Mucosa of descending colon (tissue), 3 donors: Measurements from ENCODE around the gene GOLGA6A. TPM values are rescaled to one million over a fixed set of nuclear protein-coding genes. Genes with fewer than 3 reads are reported as not detected.
"Not testable (repeated sequence)": the region's sequence is repeated elsewhere in the genome, so short reads cannot be mapped to it uniquely, and the experiment has no call there.

ENCODE experiments used
- ATAC-seq: fragments of 200-7000 bp; cut with Tn5 transposase; one replicate; pipeline ENCODE4 v1.9.1; 2020; ENCODE audit warnings: mild to moderate bottlenecking, moderate library complexity
- DNase-seq, 3 donors: peaks; one replicate each; pipeline ENCODE4 v3.0.0-alpha.2; 2020
- H3K36me3 ChIP-seq: fragments of 200-600 bp; one replicate; pipeline ENCODE4 v1.8.0; 2021; ENCODE audit warnings: low read depth, mild to moderate bottlenecking
- H3K4me1 ChIP-seq: fragments of 200-600 bp; one replicate; pipeline ENCODE4 v1.8.0; 2021; ENCODE audit warnings: low read depth, mild to moderate bottlenecking
- H3K4me3 ChIP-seq: fragments of 200-600 bp; one replicate; pipeline ENCODE4 v1.8.0; 2021; ENCODE audit warnings: mild to moderate bottlenecking
- H3K9me3 ChIP-seq: fragments of 200-600 bp; one replicate; pipeline ENCODE4 v1.8.0; 2021; ENCODE audit warnings: mild to moderate bottlenecking
- CTCF ChIP-seq: fragments of 200-600 bp; IDR thresholded peaks from one replicate; pipeline ENCODE4 v1.8.0; 2022; ENCODE audit warnings: antibody characterized with exemption, mild to moderate bottlenecking
- intact Hi-C, 2 donors: fragments of 100-400 bp; cut with DNase I in 1 of 2; cut with micrococcal nuclease in 1 of 2; formaldehyde crosslinking; loops; one replicate each; pipeline versions ENCODE4 v1.11.0 to v1.11.1; 2022; cut with DNase I, micrococcal nuclease
- long read RNA-seq, 2 donors: library from polyadenylated mRNA; unstranded; transcript quantifications; one replicate each; pipeline ENCODE4 v2.0.0, GENCODE V29; 2019 to 2021
- total RNA-seq, 3 donors: library from RNA; stranded (reverse); fragmentation: NEBNext Ultra II Directional in 2 of 3; extraction: Animal tissue kit (Norgen Biotek cat#: 25700) in 2 of 3; gene quantifications; one replicate each; pipeline versions ENCODE4 v1.2.1 to v1.2.4, GENCODE V29; 2021 to 2023
- donor health status: DM: no; HTN: no; CAD: no; lungs with moderate emphysema.
- donor health status: DM: no; HTN: no; CAD: no.
- donor health status: DM: no; HTN: yes; CAD: no.

Gene GOLGA6A
- total RNA-seq, result not detected
- long read RNA-seq, donor 1, result 0 reads
- long read RNA-seq, donor 2, result 0 reads

- H3K4me3 ChIP-seq, ATAC-seq, H3K36me3 ChIP-seq, intact Hi-C loops, H3K9me3 ChIP-seq, H3K4me1 ChIP-seq, DNase-seq: not testable (repeated sequence)
Measured at GRCh38 chr15:74082450-74082849, at the start of gene GOLGA6A. TSS of gene GOLGA6A (minus strand) at chr15:74082550. CDS start at chr15:74082509, 41 bp downstream.

GRCh38 chr15:74131628-74132413 lies 49.5 kb upstream of the GOLGA6A start:
- ATAC-seq, result no peak
- no peak for DNase-seq
- Histone ChIP-seq H3K36me3 (no peaks in the 10 kb centered on the region), H3K9me3 (no peaks in the 10 kb centered on the region), H3K4me1 (peaks cover 14% of the 10 kb centered on the region), H3K4me3 (no peak overlapping the region)
- TF ChIP-seq CTCF, result no peak
- intact Hi-C loops, result no loop called here

- Histone ChIP-seq H3K4me1 (peaks cover 10% of the 10 kb centered on the region), H3K36me3 (no peaks in the 10 kb centered on the region), H3K9me3 (no peaks in the 10 kb centered on the region), H3K4me3 (no peak overlapping the region)
- ATAC-seq (no peak), DNase-seq (no peak)
- no peak for TF ChIP-seq CTCF
- intact Hi-C loops, result no loop called here
Measured at GRCh38 chr15:74130849-74131627, 48.7 kb upstream of the GOLGA6A start.

GRCh38 chr15:74130155-74130848 lies 48.0 kb upstream of the GOLGA6A start, which contains the start of gene ISLR2:
TSS of gene ISLR2 (plus strand) at chr15:74130586. CDS start at chr15:74132755, 2,169 bp downstream.
- H3K4me3 ChIP-seq, result no peak within 1 kb of the TSS
- H3K9me3 ChIP-seq, result no peaks in the 10 kb centered on the region
- no peaks in the 10 kb centered on the region for H3K36me3 ChIP-seq
- TF ChIP-seq CTCF, result no peak
- ATAC-seq (no peak), DNase-seq (no peak)
- intact Hi-C loops, result no loop called here
- peaks cover 8% of the 10 kb centered on the region for H3K4me1 ChIP-seq

GRCh38 chr15:74129586-74130154 lies 47.3 kb upstream of the GOLGA6A start:
- Histone ChIP-seq H3K9me3 (no peaks in the 10 kb centered on the region), H3K36me3 (no peaks in the 10 kb centered on the region), H3K4me3 (no peak overlapping the region), H3K4me1 (peaks cover 8% of the 10 kb centered on the region)
- ATAC-seq, result no peak
- no peak for TF ChIP-seq CTCF
- intact Hi-C loops, result loop anchor here in 1 of 2 donors (10.0 kb wide), 1 partner anchor 185 kb away; no protein-coding TSS in a partner anchor
- DNase-seq, result no peak
